Naive thymus-derived CD4-positive, alpha-beta T cell (primary cell): ENCODE data around the gene SYT2. TPM values are rescaled to one million over a fixed set of nuclear protein-coding genes. Genes with fewer than 3 reads are reported as not detected.
"Not testable (repeated sequence)": the region's sequence is repeated elsewhere in the genome, so short reads cannot be mapped to it uniquely, and the experiment has no call there.

Experiments used
- ATAC-seq: fragments of 150-1000 bp; cut with Tn5 transposase; 2 replicates; pipeline ENCODE4 v1.10.0; 2021; ENCODE audit warnings: mild to moderate bottlenecking, moderate library complexity
- CTCF ChIA-PET: fragments of 350-600 bp; sonication (Branson Sonifier 250); formaldehyde crosslinking; loops from one replicate; lab custom pipeline; 2021; ENCODE audit warnings: antibody characterized with exemption; lab: Charles Lee
- POLR2A ChIA-PET: fragments of 350-600 bp; sonication (Branson Sonifier 250); formaldehyde crosslinking; loops from one replicate; lab custom pipeline; 2021; ENCODE audit warnings: antibody characterized with exemption, inconsistent platforms; lab: Charles Lee
- DNase-seq, 9 donors: peaks; one replicate each; pipeline versions ENCODE4 v3.0.0 to v3.0.0-alpha.2; 2020 to 2022; ENCODE audit warnings: mixed read lengths in 1 of 9
- H3K27ac ChIP-seq: one replicate; pipeline ENCODE4 v1.7.0; 2013; ENCODE audit warnings: mild to moderate bottlenecking, low read depth, low read length, moderate library complexity
- H3K27me3 ChIP-seq, 2 donors: one replicate each; pipeline ENCODE4 v1.7.0; 2013; ENCODE audit warnings: low read length in 2 of 2, mild to moderate bottlenecking in 2 of 2, moderate library complexity in 2 of 2; ENCODE audit not compliant: control insufficient read depth in 2 of 2, insufficient read depth in 2 of 2
- H3K36me3 ChIP-seq, 3 experiments: 1 replicate in 2 of 3; 2 replicates in 1 of 3; pipeline ENCODE4 v1.7.0; 2013; ENCODE audit warnings: low read length in 3 of 3, mild to moderate bottlenecking in 3 of 3, moderate library complexity in 1 of 3; ENCODE audit not compliant: insufficient read depth in 3 of 3, control insufficient read depth in 2 of 3
- H3K4me1 ChIP-seq, 2 donors: one replicate each; pipeline ENCODE4 v1.7.0; 2013; ENCODE audit warnings: low read length in 2 of 2, mild to moderate bottlenecking in 2 of 2, moderate library complexity in 1 of 2; ENCODE audit not compliant: control insufficient read depth in 2 of 2, insufficient read depth in 2 of 2
- H3K4me3 ChIP-seq: 2 replicates; pipeline ENCODE4 v1.7.0; 2013; ENCODE audit warnings: mild to moderate bottlenecking, low read length
- H3K9me3 ChIP-seq, 3 experiments: 1 replicate in 2 of 3; 2 replicates in 1 of 3; pipeline ENCODE4 v1.7.0; 2013; ENCODE audit warnings: low read length in 3 of 3; ENCODE audit not compliant: control insufficient read depth in 2 of 3
- H3K27ac Mint-ChIP-seq, 9 donors: one replicate each; pipeline ENCODE4 v1.8.0; 2020 to 2022; ENCODE audit warnings: mixed read lengths in 9 of 9, mild to moderate bottlenecking in 8 of 9, moderate library complexity in 5 of 9, inconsistent platforms in 2 of 9
- H3K27me3 Mint-ChIP-seq, 5 donors: one replicate each; pipeline ENCODE4 v1.8.0; 2021 to 2022; ENCODE audit warnings: mixed read lengths in 5 of 5, mild to moderate bottlenecking in 1 of 5
- H3K36me3 Mint-ChIP-seq, 5 donors: one replicate each; pipeline ENCODE4 v1.8.0; 2020 to 2022; ENCODE audit warnings: mixed read lengths in 5 of 5, mild to moderate bottlenecking in 3 of 5, inconsistent platforms in 1 of 5
- H3K4me1 Mint-ChIP-seq, 7 donors: one replicate each; pipeline ENCODE4 v1.8.0; 2020 to 2022; ENCODE audit warnings: mixed read lengths in 7 of 7, mild to moderate bottlenecking in 3 of 7, inconsistent platforms in 1 of 7
- H3K4me3 Mint-ChIP-seq, 10 donors: one replicate each; pipeline ENCODE4 v1.8.0; 2020 to 2022; ENCODE audit warnings: mild to moderate bottlenecking in 10 of 10, mixed read lengths in 10 of 10, moderate library complexity in 6 of 10, inconsistent platforms in 2 of 10
- H3K9me3 Mint-ChIP-seq, 11 donors: one replicate each; pipeline ENCODE4 v1.8.0; 2020 to 2022; ENCODE audit warnings: mixed read lengths in 11 of 11, mild to moderate bottlenecking in 4 of 11, inconsistent platforms in 1 of 11, moderate library complexity in 1 of 11
- intact Hi-C, 2 donors: fragments of 100-400 bp; cut with micrococcal nuclease; formaldehyde crosslinking; loops; one replicate each; pipeline ENCODE4 v1.15.1; 2023
- polyA plus RNA-seq, 2 donors: library from polyadenylated mRNA; unstranded; fragments of 300-500 nt; fragmentation: Illumina TruSeq; gene quantifications; one replicate each; pipeline ENCODE4 v1.2.3, GENCODE V29; 2021
- total RNA-seq, 6 experiments: library from RNA in 5 of 6; stranded (reverse) in 5 of 6; gene quantifications; 1 replicate in 5 of 6; 2 replicates in 1 of 6; pipeline ENCODE4 v1.2.3 and lab custom pipeline; 2021 to 2026

SYT2 gene
- total and polyA plus RNA-seq, 7 experiments from 2014 or later: 0.02 TPM; not detected in 6

GRCh38 chr1:202614363-202615207, 95.7 kb downstream of the SYT2 start:
- H3K36me3 Mint-ChIP-seq, H3K4me1 ChIP-seq, H3K4me3 Mint-ChIP-seq, H3K4me3 ChIP-seq, intact Hi-C loops, H3K27ac Mint-ChIP-seq, CTCF ChIA-PET, POLR2A ChIA-PET, ATAC-seq, H3K36me3 ChIP-seq, H3K27ac ChIP-seq, H3K9me3 ChIP-seq, H3K27me3 ChIP-seq, H3K9me3 Mint-ChIP-seq, DNase-seq: not testable (repeated sequence)
- H3K4me1 Mint-ChIP-seq: peaks cover 12 to 28% (median 23%) of the 10 kb centered on the region in 7 donors
- peaks cover 0 to 39% (median 33%) of the 10 kb centered on the region in 5 donors for H3K27me3 Mint-ChIP-seq

GRCh38 chr1:202613571-202613970, 96.7 kb downstream of the SYT2 start:
- H3K27me3 ChIP-seq: no peaks in the 10 kb centered on the region
- no peak overlapping the region for H3K4me3 ChIP-seq
- no peak overlapping the region for H3K27ac Mint-ChIP-seq
- H3K4me1 Mint-ChIP-seq: peaks cover 12 to 28% (median 22%) of the 10 kb centered on the region in 7 donors
- H3K27me3 Mint-ChIP-seq: peaks cover 0 to 29% (median 22%) of the 10 kb centered on the region in 5 donors
- peaks cover 0 to 7% (median 0%) of the 10 kb centered on the region in 5 donors for H3K36me3 Mint-ChIP-seq
- intact Hi-C loops: no loop called here
- peaks cover 0 to 5% (median 0%) of the 10 kb centered on the region in 11 donors for H3K9me3 Mint-ChIP-seq
- no peaks in the 10 kb centered on the region for H3K36me3 ChIP-seq
- H3K4me3 Mint-ChIP-seq: no peak overlapping the region
- H3K4me1 ChIP-seq: no peaks in the 10 kb centered on the region
- POLR2A ChIA-PET: no interaction called here
- ATAC-seq (no peak), DNase-seq (no peak)
- H3K27ac ChIP-seq: no peak overlapping the region
- H3K9me3 ChIP-seq: no peaks in the 10 kb centered on the region
- CTCF ChIA-PET: no interaction called here

- H3K4me3 ChIP-seq, H3K4me3 Mint-ChIP-seq, H3K27ac ChIP-seq, intact Hi-C loops, H3K9me3 ChIP-seq, H3K36me3 ChIP-seq, H3K27me3 ChIP-seq, POLR2A ChIA-PET, H3K9me3 Mint-ChIP-seq, H3K27ac Mint-ChIP-seq, H3K4me1 ChIP-seq, ATAC-seq, DNase-seq: not testable (repeated sequence)
- peaks cover 12 to 26% (median 22%) of the 10 kb centered on the region in 7 donors for H3K4me1 Mint-ChIP-seq
- CTCF ChIA-PET: interaction anchor here (0.6 kb wide), 1 partner anchor 180 kb away, joined by 3 read pairs; no protein-coding TSS in a partner anchor
- H3K27me3 Mint-ChIP-seq: peaks cover 0 to 16% (median 12%) of the 10 kb centered on the region in 5 donors
- peaks cover 0 to 17% (median 5%) of the 10 kb centered on the region in 5 donors for H3K36me3 Mint-ChIP-seq
Measured at GRCh38 chr1:202612036-202612435, 98.2 kb downstream of the SYT2 start.

- intact Hi-C loops: no loop called here
- H3K9me3 ChIP-seq: no peaks in the 10 kb centered on the region
- no peak for DNase-seq
- H3K27me3 ChIP-seq: no peaks in the 10 kb centered on the region
- H3K4me1 ChIP-seq: no peaks in the 10 kb centered on the region
- peaks cover 0 to 5% (median 0%) of the 10 kb centered on the region in 3 experiments for H3K36me3 ChIP-seq
- ATAC-seq: no peak
- Mint-ChIP-seq H3K27ac (no peak overlapping the region), H3K27me3 (peaks cover 0 to 3% (median 0%) of the 10 kb centered on the region in 5 donors), H3K4me1 (no peaks in the 10 kb centered on the region), H3K36me3 (peaks cover 0 to 41% (median 11%) of the 10 kb centered on the region in 5 donors), H3K4me3 (no peak overlapping the region), H3K9me3 (peaks cover 0 to 1% (median 0%) of the 10 kb centered on the region in 11 donors)
- POLR2A ChIA-PET: no interaction called here
- no peak overlapping the region for H3K4me3 ChIP-seq
- H3K27ac ChIP-seq: no peak overlapping the region
- CTCF ChIA-PET: no interaction called here
Measured at GRCh38 chr1:202605515-202605914, 104.7 kb downstream of the SYT2 start.

- H3K27ac ChIP-seq: no peak overlapping the region
- Mint-ChIP-seq H3K36me3 (peaks cover 0 to 43% (median 11%) of the 10 kb centered on the region in 5 donors), H3K9me3 (peaks cover 0 to 1% (median 0%) of the 10 kb centered on the region in 11 donors), H3K4me1 (peaks cover 0 to 1% (median 0%) of the 10 kb centered on the region in 7 donors), H3K4me3 (no peak overlapping the region), H3K27me3 (peaks cover 0 to 3% (median 0%) of the 10 kb centered on the region in 5 donors), H3K27ac (no peak overlapping the region)
- POLR2A ChIA-PET: no interaction called here
- no peaks in the 10 kb centered on the region for H3K4me1 ChIP-seq
- H3K36me3 ChIP-seq: peaks cover 0 to 5% (median 0%) of the 10 kb centered on the region in 3 experiments
- no peaks in the 10 kb centered on the region for H3K9me3 ChIP-seq
- CTCF ChIA-PET: no interaction called here
- no peaks in the 10 kb centered on the region for H3K27me3 ChIP-seq
- no peak overlapping the region for H3K4me3 ChIP-seq
- intact Hi-C loops: no loop called here
- no peak for ATAC-seq
- DNase-seq: no peak
Measured at GRCh38 chr1:202603435-202603834, 106.8 kb downstream of the SYT2 start.

- CTCF ChIA-PET: no interaction called here
- H3K36me3 Mint-ChIP-seq: peaks cover 0 to 41% (median 24%) of the 10 kb centered on the region in 5 donors
- H3K4me1 Mint-ChIP-seq: peaks cover 0 to 6% (median 0%) of the 10 kb centered on the region in 7 donors
- Histone ChIP-seq H3K4me1 (no peaks in the 10 kb centered on the region), H3K9me3 (no peaks in the 10 kb centered on the region), H3K36me3 (peaks cover 0 to 5% (median 0%) of the 10 kb centered on the region in 3 experiments), H3K27me3 (no peaks in the 10 kb centered on the region), H3K27ac (no peak overlapping the region), H3K4me3 (no peak overlapping the region)
- POLR2A ChIA-PET: no interaction called here
- no peaks in the 10 kb centered on the region for H3K9me3 Mint-ChIP-seq
- no peak overlapping the region for H3K27ac Mint-ChIP-seq
- H3K4me3 Mint-ChIP-seq: no peak overlapping the region
- DNase-seq (no peak), ATAC-seq (no peak)
- intact Hi-C loops: no loop called here
- H3K27me3 Mint-ChIP-seq: peaks cover 0 to 3% (median 0%) of the 10 kb centered on the region in 5 donors
Measured at GRCh38 chr1:202600432-202601041, 109.7 kb downstream of the SYT2 start.
